NCI-H345 treated with DMSO at 0.1 percent for 48 hours (cell line): Measurements from ENCODE around the gene ADRM1.

Experiments used
- DNase-seq: peaks from one replicate; lab custom pipeline; 2025; ENCODE audit not compliant: unreplicated experiment; lab: John Stamatoyannopoulos, UW

ADRM1 gene

DNA sequence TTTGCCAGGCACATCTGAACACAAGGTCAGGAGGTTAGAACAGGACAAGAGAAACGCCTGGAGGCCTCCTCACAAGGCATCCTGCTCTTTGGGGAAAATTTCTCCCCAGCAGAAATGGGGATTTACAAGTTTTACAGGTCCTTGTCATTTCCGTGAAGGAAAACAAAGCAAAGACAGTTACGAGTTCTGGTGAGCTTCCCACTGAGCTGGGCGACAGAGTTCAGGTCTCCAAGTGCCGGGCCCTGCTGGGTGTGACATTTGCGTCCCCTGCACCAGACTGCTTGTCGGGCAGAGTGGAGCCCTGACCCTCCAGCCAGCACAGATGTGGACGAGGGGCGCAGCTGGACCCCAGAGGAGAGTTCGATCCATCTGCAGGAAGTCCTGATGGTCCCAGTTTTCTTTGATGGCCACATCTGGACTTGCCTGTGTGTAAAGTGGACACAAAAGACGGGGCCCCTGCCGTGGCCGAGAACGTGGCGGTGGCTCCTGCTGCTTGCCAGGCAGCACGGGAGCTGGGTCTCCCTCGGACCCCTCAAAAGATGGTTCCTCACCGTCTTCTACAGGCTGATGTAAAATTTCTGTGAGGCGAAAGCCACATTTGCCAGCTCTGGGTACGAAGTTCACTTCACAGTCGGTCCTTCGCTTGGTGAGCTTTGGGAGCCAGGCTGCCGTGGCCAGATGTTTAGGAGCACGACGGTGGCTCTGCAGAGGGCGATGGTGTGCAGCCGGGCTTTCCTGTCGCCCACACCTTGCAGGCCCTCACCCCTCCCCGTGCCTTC lies 5.2 kb upstream of the ADRM1 start:
- DNase-seq: no peak

DNA sequence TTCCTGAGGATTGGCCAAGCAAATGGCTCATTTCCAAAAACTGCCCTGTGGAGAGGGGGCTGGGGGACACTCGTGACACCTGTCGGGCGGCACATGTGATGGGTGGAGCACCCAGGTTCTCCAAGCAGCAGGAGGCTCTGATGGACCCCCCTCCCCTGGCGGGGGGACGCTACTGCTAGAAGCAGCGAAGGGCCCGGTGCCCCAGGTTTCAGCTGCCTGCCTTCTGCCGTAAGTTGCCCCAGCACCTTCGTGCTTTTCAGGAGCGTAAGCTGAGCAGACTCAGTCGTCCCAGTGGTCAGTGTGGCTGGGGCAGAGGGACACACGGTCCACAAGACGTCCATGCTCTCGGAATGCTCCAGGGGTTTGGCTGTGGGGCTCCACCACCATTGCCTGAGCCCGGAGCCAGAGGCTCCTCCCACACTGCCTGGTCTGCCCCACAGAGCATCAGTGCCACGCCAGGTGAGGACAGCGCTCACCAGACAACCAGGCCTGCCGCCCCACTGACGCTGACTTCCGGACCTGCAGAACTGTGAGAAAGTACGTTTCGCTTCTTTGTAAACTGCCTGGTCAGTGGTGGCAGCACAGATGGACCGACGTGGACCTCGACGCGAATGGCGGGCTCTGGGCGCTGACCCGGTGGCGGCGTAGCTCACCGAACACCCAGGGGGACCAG lies 4.1 kb upstream of the ADRM1 start:
- no peak for DNase-seq

DNA sequence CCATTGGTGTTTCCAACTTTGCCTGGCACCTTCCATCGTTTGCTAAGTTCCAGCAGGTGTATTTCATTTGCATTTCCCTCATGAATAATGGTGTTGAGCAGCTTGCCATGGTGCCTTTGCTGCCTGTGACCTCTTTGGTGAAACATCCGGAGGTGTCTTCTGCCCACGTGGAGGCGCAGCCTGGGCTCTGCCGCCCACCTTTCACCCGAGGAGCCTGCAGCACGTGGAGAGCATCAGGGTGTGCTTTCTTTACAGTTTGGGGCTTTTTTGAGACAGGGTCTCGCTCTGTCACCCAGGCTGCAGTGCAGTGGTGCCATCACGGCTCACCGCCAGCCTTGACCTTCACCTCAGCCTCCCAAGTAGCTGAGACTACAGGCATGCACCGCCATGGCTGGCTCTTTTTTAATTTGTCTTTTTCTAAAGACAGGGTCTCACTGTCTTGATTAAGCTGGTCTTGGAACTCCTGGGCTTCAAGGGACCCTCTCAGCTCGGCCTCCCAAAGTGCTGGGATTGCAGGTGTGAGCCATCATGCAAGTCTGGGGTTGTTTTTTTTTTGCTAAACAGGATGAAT lies 3.0 kb upstream of the ADRM1 start:
- DNase-seq: no peak

DNA sequence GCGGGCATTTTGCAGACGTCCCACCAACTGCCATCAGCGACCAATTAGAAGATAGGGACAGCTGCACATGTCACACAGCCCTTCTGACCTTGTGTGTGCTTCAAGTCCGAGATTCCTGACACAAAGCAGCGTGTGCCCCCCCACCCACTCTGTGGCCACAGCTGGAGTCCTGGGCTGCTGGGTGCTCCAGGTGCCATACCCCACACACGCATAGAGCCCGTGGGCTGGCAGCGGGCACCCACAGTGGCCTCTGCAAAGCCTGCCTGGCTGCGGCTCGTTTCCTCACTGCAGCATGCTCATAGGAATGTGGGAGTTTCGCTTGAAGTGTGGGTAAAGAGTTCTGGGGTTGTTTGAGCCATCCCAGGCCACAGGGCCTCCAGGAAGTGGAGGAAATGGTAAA lies 2.5 kb upstream of the ADRM1 start:
- DNase-seq: no peak

DNA sequence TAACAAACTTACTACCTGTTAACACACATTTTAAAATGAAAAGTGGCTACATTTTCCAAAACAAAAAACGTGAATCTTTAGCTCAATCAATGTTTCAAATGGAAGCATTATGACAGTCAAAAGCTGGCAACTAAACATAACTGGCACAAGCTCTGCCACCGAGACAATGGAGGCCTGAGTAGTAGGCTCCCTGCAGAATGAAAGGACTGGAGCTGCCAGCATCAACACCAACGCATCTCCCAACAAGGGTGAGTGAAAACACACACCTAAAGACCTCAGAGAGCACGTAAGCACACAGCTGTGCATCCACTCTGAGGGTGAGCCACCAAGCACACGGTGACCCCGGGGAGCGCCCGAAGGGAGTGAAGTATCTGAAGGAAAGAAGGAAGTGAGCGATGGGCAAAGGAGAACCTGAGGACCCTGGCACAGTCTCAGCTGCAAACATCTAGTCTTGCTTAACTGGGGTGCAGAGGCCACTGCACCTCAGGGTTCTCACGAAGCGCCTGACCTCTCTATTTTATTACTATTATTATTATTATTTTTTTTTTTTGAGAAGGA lies 1.6 kb upstream of the ADRM1 start:
- no peak for DNase-seq

DNA sequence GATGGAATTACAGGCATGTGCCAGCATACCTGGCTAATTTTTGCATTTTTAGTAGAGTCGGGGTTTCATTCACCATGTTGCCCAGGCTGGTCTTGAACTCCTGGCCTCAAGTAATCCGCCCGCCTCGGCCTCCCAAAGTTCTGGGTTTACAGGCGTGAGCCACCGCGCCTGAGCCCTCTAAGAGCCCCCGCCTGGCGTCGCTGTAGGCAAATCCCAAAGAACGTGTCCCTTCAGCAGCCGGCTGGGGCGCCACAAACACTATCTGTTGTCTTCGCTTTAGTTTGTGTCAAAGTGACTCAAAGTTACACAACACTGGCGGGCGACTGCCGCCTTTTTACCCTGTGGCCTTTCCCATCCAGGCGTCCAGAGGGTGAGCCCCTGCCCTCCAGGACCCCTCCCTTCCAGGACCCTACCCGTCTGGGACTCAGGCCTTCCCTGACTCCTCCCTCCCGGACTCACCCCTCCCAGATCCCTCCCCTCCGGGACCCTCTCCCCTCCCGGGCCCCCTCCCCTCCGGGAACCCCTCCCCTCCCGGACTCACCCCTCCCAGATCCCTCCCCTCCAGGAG lies 940 bp upstream of the ADRM1 start:
- peak; percentile 91 for DNase-seq

DNA sequence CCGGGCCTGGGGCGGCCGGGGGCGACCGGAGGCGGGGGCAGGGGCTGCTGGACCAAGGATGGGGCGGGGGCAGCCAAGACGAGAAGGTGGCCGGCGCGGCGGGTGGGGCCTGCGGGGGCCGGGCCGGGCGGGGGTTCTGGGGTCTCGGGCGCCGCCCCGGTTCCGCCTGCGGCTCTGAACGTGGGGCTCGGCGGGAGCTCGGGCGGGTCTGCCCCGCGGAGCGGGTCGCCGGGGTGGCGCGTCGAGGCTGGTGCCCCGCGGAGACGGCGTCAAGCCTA lies 204 bp downstream of the ADRM1 start:
- no peak for DNase-seq

DNA sequence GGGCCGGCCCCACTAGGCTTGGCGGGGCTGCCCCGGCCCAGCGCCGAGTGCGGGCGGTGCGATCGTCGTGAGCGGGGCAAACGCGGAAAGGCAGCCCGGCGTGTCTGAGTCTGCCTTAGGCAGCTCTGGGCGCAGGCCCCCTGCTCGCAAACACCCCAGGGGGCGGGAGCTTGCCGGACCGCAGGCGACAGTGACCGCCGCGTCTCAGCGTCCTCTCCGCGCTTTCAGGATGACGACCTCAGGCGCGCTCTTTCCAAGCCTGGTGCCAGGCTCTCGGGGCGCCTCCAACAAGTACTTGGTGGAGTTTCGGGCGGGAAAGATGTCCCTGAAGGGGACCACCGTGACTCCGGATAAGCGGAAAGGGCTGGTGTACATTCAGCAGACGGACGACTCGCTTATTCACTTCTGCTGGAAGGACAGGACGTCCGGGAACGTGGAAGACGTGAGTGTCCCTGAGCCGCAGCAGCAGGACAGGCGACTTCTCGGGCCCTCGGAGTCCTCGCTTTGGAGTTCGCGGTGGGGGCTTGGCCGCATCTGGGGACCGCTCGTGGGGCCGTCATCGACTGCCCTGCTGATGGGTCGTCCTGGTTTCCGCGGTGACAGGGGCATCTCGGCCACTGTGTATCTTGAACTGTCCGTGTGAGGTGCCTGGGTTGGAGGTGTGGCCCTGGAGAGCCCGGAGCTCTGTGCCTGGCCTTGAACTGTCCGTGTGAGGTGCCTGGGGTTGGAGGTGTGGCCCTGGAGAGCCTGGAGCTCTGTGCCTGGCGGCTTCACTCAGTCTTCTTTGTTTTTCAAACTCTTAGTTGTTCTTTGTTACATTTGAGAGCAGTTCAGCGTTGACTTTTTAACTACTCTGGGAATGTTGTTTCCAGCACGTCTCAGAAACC lies 786 bp downstream of the ADRM1 start:
- no peak for DNase-seq

DNA sequence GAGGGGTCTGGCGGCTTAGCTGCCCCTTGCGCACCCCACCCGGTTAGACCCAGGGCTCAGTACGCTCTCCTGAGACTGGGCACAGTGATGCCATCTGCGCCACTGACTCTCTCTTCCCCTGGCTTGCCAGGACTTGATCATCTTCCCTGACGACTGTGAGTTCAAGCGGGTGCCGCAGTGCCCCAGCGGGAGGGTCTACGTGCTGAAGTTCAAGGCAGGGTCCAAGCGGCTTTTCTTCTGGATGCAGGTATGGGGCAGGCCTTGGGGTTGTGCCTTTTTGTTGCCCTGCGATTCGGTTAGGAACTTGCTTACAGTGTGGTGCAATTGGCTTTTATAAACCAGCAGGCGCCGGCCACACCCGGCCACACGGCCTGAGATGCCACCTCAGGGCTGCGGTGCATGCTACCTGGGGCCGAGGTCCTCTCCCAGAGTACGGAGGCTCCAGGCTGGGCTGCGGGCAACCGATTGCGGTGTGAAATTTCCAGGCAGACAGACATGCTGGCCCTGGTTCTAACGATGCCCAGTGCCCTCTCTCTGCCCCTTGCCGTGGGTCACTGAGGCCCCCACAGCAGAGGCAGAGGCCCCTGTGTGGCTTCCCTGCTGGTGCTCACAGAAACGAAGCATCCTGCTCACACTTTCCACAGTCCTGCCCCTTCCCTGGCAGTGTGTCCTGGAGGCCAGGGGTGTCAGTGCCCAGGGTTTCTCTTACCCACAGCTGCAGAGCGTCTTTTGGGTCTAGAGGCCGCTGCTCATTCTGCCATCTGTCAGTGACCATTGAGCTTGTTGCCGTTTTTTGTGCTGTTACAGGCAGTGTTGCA lies 1.7 kb downstream of the ADRM1 start:
- DNase-seq: no peak

DNA sequence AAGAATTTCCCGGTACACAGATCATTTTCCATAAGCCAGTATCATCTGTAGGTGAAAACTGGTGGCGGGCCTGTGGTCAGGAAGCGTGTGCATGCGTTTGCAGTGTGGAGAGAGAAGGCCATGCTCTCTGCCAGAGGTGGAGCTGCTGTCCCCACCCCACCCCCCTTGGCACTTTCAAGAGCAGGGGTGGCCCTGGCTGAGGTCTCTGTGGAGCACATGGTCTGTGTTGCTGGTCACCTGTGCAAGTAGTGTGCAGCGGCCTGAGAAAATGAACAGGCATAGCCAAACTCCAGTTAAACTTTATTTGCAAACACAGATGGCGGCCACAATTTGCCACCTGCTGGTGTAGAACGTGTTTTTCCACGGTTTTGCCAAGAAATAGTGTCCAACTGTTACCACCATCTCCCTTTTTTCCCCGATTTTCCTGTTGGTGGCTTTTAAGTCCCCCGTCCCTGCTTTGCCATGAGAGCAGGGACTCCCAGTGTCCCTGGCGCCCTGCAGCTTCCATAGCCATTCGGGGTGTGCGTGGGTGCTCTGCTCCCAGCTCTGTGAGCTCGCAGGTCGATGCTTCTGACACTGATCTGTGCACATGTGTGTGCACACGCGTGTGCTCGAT lies 2.5 kb downstream of the ADRM1 start:
- no peak for DNase-seq

DNA sequence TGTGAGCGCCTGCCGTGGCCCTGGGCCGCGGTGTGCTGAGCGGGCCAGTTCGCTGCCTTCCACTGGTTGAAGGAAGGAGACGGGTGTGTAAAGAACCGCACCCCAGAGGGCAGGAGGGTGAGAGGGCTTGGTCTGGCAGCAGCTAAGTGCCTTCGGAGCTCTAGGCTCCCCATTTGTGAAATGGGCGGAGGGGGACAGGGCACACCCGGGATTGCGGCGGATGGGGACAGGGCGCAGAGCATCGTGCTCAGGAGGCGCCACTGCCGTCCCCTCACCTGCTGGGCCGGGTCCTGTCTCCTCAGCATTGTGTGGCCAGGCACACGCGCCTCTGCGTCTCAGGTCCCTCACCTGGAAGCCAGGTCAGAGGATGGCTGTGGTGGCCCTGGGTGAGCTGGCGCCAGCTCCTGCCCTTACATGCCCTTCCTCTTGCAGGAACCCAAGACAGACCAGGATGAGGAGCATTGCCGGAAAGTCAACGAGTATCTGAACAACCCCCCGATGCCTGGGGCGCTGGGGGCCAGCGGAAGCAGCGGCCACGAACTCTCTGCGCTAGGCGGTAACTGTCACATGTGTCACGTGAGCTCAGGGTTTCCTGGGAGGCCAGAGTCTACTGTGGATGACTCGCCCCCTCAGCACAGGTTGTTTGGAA lies 3.1 kb downstream of the ADRM1 start:
- no peak for DNase-seq

DNA sequence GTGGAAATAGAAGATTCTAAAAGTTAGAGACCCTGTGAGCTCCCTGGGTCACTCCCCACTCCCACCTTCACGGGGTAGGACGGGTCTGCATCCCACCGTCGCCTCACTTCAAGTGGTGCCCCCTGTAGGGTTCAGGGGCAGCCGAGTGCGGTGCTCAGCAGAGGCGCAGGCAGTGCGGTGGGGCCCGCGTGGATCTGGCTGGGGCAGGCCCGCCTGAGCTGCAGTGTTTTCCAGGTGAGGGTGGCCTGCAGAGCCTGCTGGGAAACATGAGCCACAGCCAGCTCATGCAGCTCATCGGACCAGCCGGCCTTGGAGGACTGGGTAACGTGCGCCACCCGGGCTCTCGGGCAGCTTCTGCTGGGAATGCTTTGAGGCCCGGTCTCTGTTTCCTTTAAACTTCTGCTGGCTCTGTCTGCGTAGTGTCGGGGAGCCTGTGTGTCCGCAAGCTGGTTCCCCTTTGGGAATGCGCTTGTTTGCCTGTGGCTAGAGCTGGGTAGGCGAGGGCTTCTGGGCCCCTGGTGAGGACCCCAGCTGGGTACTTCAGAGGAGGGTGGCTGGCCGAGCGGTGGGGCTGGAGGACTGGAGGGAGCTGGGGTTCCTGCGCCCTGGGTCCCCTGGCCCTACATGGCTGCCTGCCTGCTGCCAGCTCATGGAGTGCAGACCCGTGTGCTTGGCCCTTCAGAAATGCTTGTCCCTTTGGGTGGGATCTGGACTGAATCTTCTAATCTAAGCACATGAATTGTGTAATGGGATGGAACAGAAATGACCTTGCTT lies 3.8 kb downstream of the ADRM1 start:
- DNase-seq: no peak

DNA sequence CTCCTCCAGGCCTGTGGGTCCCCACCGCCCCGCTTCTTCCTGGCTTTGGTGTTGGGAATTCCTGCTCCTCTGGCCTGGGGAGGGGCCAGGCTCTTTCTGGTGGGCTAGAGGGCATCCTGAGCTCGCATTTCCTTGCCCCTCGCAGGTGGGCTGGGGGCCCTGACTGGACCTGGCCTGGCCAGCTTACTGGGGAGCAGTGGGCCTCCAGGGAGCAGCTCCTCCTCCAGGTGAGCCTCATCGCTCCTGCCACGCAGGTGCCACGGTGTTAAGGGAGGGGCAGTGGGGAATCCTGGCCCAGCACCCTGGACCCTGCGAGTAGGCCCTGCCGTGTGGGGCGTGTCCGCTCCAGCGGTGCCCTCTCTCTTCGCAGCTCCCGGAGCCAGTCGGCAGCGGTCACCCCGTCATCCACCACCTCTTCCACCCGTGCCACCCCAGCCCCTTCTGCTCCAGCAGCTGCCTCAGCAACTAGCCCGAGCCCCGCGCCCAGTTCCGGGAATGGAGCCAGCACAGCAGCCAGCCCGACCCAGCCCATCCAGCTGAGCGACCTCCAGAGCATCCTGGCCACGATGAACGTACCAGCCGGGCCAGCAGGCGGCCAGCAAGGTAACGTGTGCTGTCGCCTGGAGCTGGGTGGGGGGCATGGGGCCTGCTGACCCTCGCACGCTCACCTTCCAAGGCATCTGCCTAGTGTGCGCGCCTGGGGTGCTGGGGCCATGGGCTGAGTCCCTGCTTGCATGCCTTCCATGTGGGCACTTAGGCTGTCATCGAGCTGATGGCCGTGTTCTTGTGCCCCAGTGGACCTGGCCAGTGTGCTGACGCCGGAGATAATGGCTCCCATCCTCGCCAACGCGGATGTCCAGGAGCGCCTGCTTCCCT lies 4.7 kb downstream of the ADRM1 start:
- no peak for DNase-seq

DNA sequence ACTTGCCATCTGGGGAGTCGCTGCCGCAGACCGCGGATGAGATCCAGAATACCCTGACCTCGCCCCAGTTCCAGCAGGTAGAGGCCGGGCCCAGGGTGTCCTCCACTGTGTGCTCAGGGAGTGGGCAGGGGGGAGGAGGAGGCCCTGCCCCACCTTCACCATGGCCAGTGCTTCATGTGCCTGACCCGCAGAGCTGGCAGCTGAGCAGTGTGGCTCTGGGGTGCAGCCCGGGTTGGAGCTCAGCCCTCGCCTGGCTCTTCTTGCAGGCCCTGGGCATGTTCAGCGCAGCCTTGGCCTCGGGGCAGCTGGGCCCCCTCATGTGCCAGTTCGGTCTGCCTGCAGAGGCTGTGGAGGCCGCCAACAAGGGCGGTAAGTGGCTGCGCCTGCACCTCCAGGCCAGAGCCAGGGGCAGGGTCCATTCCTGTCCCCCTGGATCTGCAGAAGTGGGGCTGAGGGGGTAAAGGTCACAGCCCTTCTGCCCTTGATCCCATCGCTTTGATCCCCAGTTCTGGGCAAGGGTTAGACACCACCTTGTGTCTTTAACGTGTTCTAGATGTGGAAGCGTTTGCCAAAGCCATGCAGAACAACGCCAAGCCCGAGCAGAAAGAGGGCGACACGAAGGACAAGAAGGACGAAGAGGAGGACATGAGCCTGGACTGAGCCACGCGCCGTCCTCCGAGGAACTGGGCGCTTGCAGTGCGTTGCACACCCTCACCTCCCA lies 5.5 kb downstream of the ADRM1 start:
- DNase-seq: no peak

DNA sequence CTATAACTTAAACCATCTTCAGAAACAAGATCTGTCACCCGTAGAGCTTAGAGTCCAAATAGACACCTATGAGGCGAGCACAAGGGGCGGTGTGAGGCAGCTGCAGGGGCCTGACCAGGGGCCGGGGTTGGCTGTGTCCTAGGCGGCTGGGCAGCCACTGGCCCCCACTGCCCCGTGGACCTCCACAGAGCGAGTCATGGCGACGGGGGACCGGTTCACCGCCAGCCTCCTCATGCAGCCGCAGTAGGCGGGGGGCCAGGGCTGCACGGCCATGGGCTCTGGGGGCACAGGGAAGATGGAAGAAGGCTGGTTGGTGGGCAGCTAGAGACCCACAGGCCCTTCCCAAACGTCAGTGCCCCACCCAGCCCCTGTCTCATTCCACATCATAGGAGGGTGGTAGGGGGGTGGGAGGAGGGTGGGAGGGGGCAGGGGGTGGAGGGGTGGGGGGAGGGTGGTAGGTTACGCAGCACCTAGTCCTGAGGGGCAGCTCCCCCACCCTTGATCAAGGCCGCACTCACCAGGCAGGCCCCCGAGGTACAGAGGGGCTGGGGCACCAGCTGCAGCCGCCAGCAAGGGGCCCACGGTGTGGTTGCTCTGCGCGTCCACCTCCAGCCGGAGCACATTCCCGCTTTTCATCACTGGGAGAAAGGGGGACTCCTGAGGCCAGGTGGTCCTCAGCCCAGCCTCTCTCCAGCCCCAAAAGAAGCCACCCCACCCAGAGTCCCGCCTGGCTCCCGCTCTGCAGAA lies 6.6 kb downstream of the ADRM1 start:
- no peak for DNase-seq
